HepG2 (cell line): ENCODE measurements around the gene FAM167B. TPM values are rescaled to one million over a fixed set of nuclear protein-coding genes. Genes with fewer than 3 reads are reported as not detected.

ENCODE experiments used
- CHCHD3 ChIP-seq: sonication (generic); formaldehyde crosslinking; IDR thresholded peaks from 2 replicates; pipeline ENCODE4 v1.8.0; 2022; ENCODE audit warnings: mild to moderate bottlenecking, missing genetic modification reagents, moderate library complexity
- ELF1 ChIP-seq: sonication (generic); formaldehyde crosslinking; IDR thresholded peaks from 2 replicates; pipeline ENCODE4 v1.4.0; 2020; ENCODE audit warnings: missing genetic modification reagents
- MATR3 ChIP-seq: sonication (generic); formaldehyde crosslinking; IDR thresholded peaks from 2 replicates; pipeline ENCODE4 v1.4.0; 2020; ENCODE audit warnings: missing genetic modification reagents
- NKX3-1 ChIP-seq: sonication (generic); formaldehyde crosslinking; IDR thresholded peaks from 2 replicates; pipeline ENCODE4 v1.5.0; 2020; ENCODE audit warnings: missing genetic modification reagents
- REL ChIP-seq: sonication (generic); formaldehyde crosslinking; conservative IDR thresholded peaks from 2 replicates; pipeline ENCODE4 v1.8.0; 2022; ENCODE audit warnings: mild to moderate bottlenecking, missing genetic modification reagents, moderate library complexity
- RNF2 ChIP-seq: fragments of 450-650 bp; conservative IDR thresholded peaks from 2 replicates; pipeline ENCODE4 v1.6.1; 2016; ENCODE audit warnings: low read depth
- SETDB1 ChIP-seq: sonication (generic); formaldehyde crosslinking; IDR thresholded peaks from 2 replicates; pipeline ENCODE4 v1.5.1; 2020; ENCODE audit warnings: missing genetic modification reagents, mild to moderate bottlenecking, borderline replicate concordance
- SMYD3 ChIP-seq: sonication (generic); formaldehyde crosslinking; IDR thresholded peaks from 2 replicates; pipeline ENCODE4 v1.8.1; 2023; ENCODE audit warnings: mild to moderate bottlenecking, missing genetic modification reagents
- SRSF9 ChIP-seq: fragments of 200-400 bp; formaldehyde crosslinking; IDR thresholded peaks from 2 replicates; pipeline ENCODE4 v1.6.1; 2018; ENCODE audit warnings: borderline replicate concordance, mild to moderate bottlenecking, low read depth, low read length; ENCODE audit not compliant: insufficient read depth, poor library complexity, severe bottlenecking
- TBX3 ChIP-seq: fragments of 450-650 bp; IDR thresholded peaks from 2 replicates; pipeline ENCODE4 v1.6.1; 2017; ENCODE audit warnings: antibody characterized with exemption, mild to moderate bottlenecking, inconsistent platforms, borderline replicate concordance
- TCF7 ChIP-seq: sonication (generic); IDR thresholded peaks from 2 replicates; pipeline ENCODE4 v1.6.1; 2016; ENCODE audit warnings: antibody characterized with exemption, low read depth
- ZMYM2 ChIP-seq: sonication (generic); formaldehyde crosslinking; IDR thresholded peaks from 2 replicates; pipeline ENCODE4 v1.8.0; 2022; ENCODE audit warnings: mild to moderate bottlenecking, missing genetic modification reagents
- ZMYM4 ChIP-seq: sonication (generic); formaldehyde crosslinking; IDR thresholded peaks from 2 replicates; pipeline ENCODE4 v1.8.1; 2023; ENCODE audit warnings: mild to moderate bottlenecking, missing genetic modification reagents
- ZNF34 ChIP-seq: sonication (generic); formaldehyde crosslinking; IDR thresholded peaks from 2 replicates; pipeline ENCODE4 v1.4.0; 2020; ENCODE audit warnings: mild to moderate bottlenecking, missing genetic modification reagents, borderline replicate concordance
- ZNF44 ChIP-seq: sonication (generic); formaldehyde crosslinking; IDR thresholded peaks from 2 replicates; pipeline ENCODE4 v1.5.1; 2020; ENCODE audit warnings: mild to moderate bottlenecking, missing genetic modification reagents
- ZNF556 ChIP-seq: sonication (generic); formaldehyde crosslinking; IDR thresholded peaks from 2 replicates; pipeline ENCODE4 v1.4.0; 2020; ENCODE audit warnings: mild to moderate bottlenecking, missing genetic modification reagents, borderline replicate concordance
- ZNF7 ChIP-seq: IDR thresholded peaks from 2 replicates; pipeline ENCODE4 v1.6.1; 2016; ENCODE audit warnings: missing biosample characterization, missing genetic modification reagents
- ZNF879 ChIP-seq: sonication (generic); formaldehyde crosslinking; IDR thresholded peaks from 2 replicates; pipeline ENCODE4 v1.8.1; 2023; ENCODE audit warnings: missing genetic modification reagents
- polyA plus RNA-seq, 8 experiments: library from polyadenylated mRNA; depleted of rRNA in 3 of 8; stranded (reverse) in 7 of 8; unstranded in 1 of 8; fragments of >200 nt; fragmentation: Illumina TruSeq in 4 of 8; extraction: Trizol in 4 of 8; gene quantifications; 2 replicates each; pipeline versions ENCODE4 v1.2.1 to v1.2.3, GENCODE V29; 2011 to 2016; ENCODE audit warnings: low read depth in 4 of 8, missing spikeins in 1 of 8, mixed read lengths in 1 of 8; ENCODE audit not compliant: insufficient read depth in 1 of 8
- total RNA-seq, 5 experiments: library from RNA; depleted of rRNA; stranded (reverse); fragments of >200 nt; fragmentation: Illumina TruSeq; extraction: Trizol; gene quantifications; 2 replicates each; pipeline ENCODE4 v1.2.3, GENCODE V29; 2016; ENCODE audit warnings: low read depth in 1 of 5
- TF ChIP-seq, protein P1 (sequence below): sonication (generic); formaldehyde crosslinking; IDR thresholded peaks from 2 replicates; pipeline ENCODE4 v1.4.0; 2020; ENCODE audit warnings: mild to moderate bottlenecking, missing genetic modification reagents
- TF ChIP-seq, protein P2 (sequence below): sonication (generic); formaldehyde crosslinking; IDR thresholded peaks from 2 replicates; pipeline ENCODE4 v1.5.0; 2020; ENCODE audit warnings: mild to moderate bottlenecking, missing genetic modification reagents

Gene FAM167B
- total and polyA plus RNA-seq, 2 of the 13 experiments (the other 11 are each of a cell fraction or from before 2014, with no cell fraction given): 0.15 to 0.70 TPM

DNA sequence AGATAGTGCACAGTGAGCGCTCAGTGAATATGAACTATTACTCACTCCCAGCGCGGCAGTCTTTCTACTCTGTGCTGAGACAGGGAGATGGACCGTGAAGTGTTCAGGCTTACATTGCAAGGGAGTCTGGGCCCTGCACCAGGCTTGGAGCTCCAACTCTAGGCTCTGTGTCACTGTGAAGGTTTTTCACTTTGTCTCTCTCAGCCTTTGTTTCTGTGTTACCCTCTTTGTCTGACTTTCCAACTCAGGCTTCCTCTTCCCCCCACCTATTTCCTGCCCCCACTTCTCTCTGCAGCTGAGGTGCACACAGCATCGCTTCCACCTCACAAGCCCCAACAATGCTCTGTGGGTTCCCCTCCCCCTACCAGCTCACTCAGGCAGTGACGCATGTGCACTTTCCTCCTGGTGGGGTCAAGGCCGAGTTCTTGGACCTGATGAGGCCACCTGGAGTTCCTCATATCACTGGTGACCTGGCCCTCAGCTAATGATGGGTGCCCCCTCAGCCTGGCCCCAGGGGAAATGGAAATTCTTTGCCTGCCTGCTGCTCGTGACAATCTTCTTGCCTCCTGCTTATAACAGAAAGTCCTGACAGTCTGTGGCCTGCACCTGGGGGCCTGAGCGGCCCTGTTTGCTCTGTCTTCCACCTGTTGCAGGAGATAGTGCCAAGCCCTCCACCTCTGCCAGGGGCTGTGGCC is 3.0 kb downstream of the FAM167B start (continued):
- TF ChIP-seq REL (CRISPR knock-in tag): no peak
- TF ChIP-seq MATR3 (CRISPR knock-in tag): no peak
- TF ChIP-seq NKX3-1 (CRISPR knock-in tag): no peak
- TF ChIP-seq SRSF9: no peak
- TF ChIP-seq CHCHD3: no peak
- TF ChIP-seq TBX3: no peak
- TF ChIP-seq RNF2: no peak
- peak; percentile 84 for TF ChIP-seq ZMYM2 (CRISPR knock-in tag)
- TF ChIP-seq ZNF34: no peak; the same call in 1 of the 2 replicates
- TF ChIP-seq ELF1 (CRISPR knock-in tag): peak; percentile 52
- TF ChIP-seq SETDB1 (CRISPR knock-in tag): no peak
- TF ChIP-seq ZNF879 (CRISPR knock-in tag): no peak
- TF ChIP-seq SMYD3 (CRISPR knock-in tag): peak; percentile 86; the same call in 1 of the 2 replicates
- TF ChIP-seq, protein P1, sequence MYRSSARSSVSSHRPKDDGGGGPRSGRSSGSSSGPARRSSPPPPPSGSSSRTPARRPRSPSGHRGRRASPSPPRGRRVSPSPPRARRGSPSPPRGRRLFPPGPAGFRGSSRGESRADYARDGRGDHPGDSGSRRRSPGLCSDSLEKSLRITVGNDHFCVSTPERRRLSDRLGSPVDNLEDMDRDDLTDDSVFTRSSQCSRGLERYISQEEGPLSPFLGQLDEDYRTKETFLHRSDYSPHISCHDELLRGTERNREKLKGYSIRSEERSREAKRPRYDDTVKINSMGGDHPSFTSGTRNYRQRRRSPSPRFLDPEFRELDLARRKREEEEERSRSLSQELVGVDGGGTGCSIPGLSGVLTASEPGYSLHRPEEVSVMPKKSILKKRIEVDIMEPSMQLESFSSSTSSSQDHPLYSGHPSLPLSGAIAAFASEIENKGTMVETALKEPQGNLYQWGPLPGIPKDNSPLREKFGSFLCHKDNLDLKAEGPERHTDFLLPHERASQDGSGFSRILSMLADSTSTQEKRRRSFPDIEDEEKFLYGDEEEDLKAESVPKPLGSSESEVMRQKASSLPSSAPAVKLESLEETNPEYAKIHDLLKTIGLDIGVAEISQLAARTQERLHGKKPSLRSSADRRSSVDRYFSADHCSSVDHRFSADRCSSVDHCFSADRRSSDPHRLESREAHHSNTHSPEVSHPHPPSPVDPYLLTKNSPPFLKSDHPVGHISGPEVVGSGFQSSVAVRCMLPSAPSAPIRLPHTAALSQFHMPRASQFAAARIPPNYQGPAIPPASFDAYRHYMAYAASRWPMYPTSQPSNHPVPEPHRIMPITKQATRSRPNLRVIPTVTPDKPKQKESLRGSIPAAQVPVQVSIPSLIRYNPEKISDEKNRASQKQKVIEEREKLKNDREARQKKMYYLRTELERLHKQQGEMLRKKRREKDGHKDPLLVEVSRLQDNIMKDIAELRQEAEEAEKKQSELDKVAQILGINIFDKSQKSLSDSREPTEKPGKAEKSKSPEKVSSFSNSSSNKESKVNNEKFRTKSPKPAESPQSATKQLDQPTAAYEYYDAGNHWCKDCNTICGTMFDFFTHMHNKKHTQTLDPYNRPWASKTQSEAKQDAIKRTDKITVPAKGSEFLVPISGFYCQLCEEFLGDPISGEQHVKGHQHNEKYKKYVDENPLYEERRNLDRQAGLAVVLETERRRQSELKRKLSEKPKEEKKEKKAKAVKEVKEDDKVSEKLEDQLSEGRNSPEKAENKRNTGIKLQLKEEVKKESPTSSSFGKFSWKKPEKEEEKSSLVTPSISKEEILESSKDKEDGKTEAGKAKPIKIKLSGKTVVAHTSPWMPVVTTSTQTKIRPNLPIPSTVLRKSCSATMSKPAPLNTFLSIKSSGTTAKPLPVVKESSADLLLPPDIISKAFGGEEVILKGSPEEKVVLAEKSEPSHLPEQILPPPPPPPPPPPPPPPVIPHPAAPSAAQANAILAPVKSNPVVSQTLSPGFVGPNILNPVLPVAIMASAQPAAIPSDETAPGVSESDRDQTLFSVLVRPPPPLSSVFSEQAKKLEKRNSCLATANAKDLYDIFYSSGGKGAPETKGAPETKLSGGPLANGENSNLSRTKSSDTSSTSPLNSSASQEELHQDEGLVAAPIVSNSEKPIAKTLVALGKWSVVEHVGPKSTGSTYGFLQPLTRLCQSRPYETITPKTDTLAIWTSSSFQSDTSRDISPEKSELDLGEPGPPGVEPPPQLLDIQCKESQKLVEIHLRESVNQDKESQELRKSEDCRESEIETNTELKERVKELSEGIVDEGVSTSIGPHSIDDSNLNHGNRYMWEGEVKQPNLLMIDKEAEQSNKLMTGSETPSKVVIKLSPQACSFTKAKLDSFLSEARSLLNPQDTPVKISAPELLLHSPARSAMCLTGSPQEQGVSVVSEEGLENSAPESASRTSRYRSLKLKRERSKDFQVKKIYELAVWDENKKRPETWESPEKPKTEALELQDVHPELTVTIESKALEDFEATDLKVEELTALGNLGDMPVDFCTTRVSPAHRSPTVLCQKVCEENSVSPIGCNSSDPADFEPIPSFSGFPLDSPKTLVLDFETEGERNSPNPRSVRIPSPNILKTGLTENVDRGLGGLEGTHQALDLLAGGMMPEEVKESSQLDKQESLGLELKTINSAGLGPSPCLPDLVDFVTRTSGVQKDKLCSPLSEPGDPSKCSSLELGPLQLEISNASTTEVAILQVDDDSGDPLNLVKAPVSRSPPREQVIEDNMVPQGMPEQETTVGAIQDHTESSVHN: no peak
- TF ChIP-seq TCF7: no peak; the same call in 1 of the 2 replicates
- TF ChIP-seq ZNF44: peak; percentile 62; the same call in 1 of the 2 replicates
- TF ChIP-seq, protein P2, sequence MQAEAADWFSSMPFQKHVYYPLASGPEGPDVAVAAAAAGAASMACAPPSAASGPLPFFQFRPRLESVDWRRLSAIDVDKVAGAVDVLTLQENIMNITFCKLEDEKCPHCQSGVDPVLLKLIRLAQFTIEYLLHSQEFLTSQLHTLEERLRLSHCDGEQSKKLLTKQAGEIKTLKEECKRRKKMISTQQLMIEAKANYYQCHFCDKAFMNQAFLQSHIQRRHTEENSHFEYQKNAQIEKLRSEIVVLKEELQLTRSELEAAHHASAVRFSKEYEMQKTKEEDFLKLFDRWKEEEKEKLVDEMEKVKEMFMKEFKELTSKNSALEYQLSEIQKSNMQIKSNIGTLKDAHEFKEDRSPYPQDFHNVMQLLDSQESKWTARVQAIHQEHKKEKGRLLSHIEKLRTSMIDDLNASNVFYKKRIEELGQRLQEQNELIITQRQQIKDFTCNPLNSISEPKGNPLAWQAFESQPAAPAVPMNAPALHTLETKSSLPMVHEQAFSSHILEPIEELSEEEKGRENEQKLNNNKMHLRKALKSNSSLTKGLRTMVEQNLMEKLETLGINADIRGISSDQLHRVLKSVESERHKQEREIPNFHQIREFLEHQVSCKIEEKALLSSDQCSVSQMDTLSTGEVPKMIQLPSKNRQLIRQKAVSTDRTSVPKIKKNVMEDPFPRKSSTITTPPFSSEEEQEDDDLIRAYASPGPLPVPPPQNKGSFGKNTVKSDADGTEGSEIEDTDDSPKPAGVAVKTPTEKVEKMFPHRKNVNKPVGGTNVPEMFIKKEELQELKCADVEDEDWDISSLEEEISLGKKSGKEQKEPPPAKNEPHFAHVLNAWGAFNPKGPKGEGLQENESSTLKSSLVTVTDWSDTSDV: no peak
- TF ChIP-seq ZNF556: peak; percentile 96; the same call in 1 of the 2 replicates
- TF ChIP-seq ZMYM4: peak; percentile 81
- TF ChIP-seq ZNF7: no peak
